NCI-H1694 (cell line): ENCODE data around the gene KCTD8.

Source experiments
- DNase-seq: peaks from one replicate; lab custom pipeline; 2025; lab: John Stamatoyannopoulos, UW

The KCTD8 gene

DNA sequence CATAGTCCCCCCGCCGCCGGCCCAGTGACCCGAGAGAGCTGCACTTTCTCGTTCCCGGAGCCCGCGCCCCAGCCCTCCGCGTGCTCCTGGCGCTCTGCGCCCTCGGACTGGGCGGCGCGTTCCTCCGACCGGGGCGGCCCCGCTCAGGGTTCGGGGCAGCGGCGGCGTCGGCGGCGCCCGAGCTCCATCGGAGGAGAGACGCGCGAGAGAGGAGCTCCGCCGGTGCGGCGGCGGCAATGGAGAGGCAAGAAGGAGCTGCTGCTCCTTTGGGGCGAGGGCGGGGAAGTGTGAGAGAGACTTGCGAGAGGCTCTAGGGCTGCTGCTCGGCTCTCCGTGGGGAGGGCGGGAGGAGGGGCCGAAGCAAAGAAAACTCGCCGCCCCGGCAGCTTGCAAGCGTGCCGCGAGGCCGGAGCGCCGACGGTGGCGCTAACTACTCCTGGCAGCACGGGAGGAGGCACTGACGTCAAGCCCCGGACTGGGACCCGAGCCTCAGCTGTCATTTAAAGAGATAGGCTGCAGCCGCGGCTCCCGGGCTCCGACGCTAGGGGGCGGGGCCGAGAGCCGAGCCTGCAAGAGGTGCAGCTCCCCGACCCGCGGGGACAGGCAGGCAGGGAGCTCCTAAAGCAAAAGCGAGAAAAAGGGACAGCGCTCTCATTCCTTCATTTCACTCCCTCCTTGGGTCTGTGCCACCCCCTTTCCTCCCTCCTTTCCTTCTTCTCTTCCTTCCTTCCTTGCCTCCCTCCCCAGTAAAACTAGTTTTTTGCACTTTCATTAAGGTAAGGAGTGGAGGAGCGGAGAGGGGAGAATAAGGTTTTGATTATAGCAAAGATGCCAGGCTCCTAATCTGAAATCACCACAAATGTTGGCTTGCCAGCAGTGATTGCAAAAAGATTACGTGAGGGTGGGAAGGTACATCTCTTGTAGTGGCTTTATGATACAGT lies at the start of gene KCTD8:
KCTD8 (minus strand) TSS at position 289 of the 941 bp plus-strand sequence.
- DNase-seq: peak; percentile 75

DNA sequence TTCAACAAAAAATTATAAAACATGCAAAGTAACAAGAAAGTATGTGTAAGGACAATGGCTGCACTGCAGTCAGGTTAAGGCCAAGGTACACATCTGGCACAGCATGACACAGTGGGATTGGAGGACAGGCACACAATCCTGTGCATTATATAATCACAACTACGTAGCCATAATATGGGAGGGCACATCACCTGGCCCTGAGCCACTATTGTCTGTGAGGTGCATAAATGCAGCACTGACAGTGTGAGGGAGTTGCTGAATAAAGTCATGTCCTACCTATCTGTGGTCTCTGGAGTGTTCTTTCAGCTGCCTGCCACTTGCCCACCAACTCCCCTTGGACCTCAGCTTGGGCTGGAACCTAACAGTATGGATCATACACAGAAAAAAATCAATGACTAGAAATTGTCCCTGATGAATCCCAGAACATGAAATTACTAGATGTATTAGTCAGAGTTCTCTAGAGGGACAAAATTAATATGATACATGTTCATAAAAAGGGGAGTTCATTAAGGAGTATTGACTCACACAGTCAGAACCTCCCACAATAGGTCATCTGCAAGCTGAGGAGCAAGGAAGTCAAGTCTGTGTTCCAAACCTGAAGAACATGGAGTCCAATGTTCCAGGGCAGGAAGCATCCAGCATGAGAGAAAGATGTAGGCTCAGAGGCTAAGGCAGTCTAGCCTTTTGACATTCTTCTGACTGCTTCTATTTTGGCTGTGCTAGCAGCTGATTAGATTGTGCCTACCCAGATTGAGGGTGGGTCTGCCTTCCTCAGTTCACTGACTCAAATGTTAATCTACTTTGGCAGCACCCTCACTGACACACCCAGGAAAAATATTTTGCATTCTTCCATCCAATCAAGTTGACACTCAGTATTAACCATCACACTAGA lies 46.4 kb upstream of the KCTD8 start:
- DNase-seq: no peak

DNA sequence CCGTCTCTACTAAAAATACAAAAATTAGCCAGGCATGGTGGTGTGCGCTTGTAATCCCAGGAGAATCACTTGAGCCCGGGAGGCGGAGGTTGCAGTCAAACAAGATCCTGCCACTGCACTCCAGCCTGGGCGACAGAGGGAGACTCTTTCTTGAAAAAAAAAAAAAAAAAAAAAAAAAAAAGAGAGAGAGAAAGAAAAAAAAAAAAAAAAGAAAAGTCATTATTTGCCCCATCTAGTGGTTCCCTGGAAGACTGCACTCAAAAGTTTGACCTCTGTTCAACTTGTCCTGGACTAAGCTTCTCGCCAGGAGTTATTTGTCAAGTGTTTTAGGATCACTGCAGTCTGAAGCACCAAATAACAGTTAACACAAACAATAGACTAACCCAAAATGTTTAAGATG lies 45.3 kb upstream of the KCTD8 start:
- DNase-seq: peak; percentile 1

DNA sequence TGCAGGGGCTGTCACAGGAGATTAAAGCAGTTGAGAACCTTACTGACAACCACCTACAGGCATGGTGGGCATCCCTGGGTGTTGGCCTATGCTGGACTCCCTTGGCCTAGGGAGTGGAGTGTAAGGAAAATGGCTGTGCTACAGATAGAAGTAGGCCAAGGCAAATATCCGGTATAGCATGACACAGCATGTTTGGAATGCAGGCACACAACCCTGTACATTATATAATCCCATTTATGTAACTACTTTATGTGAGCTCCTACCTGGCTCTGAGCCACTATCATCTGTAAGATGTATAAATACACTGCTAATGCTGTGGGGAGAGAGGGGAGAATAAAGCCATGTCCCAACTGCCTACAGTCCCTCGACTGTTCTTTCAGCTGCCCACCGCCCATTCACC lies 38.7 kb upstream of the KCTD8 start:
- no peak for DNase-seq

DNA sequence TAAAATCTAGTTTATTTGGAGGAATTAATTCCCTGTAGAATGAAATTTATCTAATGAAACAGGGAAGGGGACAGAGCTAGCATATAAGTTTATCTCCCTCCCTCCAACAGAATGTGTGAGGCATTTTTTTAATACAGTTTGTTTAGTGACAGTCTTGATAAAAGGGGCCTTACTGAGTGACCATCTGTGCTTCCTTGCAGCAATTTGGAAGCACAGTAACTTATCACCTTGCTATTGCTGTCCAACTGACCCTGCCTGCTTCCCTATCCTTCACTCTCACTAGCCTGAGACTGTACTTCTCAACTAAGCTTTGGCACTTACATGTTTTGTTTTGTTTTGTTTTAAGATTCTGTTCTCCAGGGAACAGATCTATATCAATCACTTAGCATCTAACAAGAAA lies 31.1 kb upstream of the KCTD8 start:
- DNase-seq: no peak

DNA sequence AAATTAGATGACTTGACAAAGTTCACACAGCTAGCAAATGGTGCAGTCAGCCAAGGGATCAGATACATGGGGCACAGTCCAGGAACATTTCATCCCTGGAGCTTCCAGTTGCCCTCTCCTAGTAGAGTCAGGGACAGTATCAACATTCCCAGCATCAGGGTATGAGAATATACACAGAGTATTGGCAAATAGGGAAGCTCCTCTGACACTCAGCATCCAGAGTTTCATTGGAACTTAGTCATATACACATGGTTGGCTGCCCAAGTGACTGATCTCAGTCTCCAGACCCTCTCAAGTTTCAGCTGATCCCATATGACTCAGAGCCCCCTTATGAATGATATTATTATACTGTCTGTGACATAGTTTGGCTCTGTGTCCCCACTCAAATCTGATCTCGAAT lies 13.7 kb upstream of the KCTD8 start:
- no peak for DNase-seq

DNA sequence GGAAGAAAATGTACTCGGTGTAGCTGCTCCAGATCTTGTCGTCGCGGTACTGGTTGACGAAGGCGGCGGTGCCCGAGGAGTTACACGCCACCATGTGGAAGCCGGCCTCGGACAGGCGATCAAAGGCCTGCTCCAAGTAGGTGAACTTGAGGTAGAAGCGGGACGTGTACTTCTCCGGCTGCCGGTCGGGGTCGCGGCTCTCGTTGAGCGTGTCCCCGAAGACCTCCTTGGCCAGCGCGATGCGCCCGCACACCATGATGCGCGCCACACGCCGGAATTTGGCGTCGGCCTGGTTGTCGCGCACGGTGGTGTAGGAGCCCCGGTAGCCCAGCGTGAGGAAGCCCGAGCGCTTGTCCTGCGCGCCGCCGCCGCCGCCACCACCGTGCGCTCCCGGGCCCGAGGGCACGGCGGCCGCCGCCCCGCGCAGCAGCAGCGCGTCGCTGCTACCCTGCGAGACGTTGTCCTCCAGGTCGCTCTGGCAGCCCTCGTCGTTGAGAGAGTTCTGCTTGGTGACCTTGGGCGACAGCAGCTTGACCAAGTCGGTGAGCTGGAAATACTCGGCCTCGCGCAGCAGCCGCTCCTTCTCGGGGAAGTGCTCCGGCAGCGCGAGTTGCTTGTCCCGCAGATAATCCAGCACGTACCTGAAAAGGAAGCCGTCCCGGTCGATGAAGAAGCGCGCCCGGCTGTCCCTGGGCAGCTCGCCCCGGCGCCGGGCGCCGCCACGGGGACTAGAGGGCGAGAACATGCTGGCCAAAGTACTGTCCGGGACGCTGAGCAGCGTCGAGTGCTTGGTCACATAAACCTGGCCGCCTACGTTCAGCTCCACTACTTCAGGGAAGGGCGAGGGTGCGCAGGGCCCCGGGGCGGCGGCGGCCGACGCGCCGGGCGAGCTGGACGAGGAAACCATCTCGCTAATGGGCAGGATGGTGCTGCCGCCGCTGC lies 775 bp downstream of the KCTD8 start:
- no peak for DNase-seq

DNA sequence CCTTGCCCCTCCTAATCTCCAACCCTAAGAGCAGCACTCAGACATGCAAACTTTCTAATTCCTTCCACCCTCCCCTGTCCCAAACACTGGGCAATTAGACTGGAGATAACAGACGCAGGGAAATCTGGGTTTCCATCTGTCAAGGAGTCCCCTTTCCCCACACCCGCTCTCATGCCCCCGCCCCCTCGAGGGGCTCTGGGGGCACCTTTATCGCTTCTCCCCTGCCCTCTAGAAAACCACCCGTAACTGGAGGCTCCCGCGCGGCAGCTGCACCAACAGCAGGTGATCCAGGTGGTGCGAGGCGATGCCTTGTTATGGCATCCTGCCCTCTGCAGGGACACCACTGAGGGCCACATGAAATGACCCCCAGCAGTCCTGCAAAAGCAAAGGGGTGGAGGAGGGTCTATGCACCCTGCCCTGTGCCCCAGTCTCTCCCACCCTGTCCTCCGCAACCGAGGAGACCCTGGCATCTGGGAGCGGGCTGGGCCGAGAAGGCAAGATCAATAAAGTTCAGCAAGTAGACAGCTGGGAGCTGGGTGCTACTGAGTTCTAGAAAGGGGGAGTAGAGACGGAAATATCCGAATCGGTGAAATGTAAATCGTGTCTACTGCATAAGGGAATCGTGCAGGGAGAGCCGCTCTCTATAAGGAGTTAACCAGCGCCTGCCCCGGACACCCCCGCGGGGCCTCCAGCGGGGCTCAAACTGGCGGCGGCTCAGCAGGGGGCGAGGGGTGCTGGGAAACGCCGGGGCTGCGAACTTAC lies 1.6 kb downstream of the KCTD8 start:
- DNase-seq: no peak

DNA sequence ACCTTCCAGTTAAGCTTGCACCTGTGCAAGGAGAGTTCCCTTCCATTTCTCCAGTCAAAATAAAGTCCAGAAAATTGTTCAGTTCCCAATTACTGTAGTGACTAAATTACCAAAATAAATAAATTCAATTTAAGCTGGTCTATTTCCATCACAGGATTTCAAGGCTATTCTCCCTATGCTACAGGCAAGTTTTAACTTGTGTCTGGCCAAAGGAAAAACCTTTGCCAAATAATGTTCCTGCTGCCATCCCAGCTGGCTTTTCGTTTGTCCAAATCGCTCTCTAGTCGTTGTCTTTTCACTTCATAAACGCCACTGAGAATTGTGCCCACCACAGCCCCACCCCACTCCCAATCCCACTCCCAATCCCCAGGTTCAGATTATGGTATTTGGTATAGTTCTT lies 2.4 kb downstream of the KCTD8 start:
- no peak for DNase-seq

DNA sequence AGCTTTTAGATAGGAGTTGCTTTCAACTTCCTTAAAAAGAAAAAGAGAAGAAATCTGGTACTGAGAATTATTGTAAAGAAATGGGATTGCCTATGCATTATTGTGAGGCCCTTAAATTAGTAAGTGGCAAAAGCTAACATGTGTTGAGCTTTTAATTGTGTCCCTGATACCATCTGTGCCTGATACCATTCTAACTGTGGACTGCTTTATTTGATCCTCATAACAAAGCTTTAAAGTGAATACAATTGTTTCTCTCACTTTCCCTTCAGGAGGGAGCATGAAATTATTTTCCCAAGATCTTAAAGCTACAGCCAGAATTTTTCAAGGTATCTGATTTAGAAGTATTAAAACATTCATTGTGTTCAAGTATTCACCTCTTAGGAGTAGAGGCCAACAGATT lies 9.9 kb downstream of the KCTD8 start:
- DNase-seq: no peak

DNA sequence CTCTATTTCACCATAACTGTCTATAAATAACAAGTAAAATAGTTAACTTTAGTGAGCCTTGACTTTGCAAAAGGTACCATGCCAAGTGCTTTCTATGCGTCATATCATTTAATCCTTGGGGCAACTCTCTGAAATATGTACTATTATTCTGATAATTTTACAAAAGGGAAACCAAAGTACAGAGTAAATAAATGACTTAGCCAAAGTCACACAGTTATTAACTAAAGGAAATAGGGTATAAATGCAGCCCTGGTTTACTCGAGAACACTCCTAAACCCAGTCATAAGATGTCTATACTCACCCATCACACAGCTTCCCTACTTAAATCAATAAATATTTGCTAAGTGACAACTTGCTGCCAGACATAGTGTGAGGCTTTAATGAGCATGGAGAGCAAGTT lies 14.4 kb downstream of the KCTD8 start:
- no peak for DNase-seq

DNA sequence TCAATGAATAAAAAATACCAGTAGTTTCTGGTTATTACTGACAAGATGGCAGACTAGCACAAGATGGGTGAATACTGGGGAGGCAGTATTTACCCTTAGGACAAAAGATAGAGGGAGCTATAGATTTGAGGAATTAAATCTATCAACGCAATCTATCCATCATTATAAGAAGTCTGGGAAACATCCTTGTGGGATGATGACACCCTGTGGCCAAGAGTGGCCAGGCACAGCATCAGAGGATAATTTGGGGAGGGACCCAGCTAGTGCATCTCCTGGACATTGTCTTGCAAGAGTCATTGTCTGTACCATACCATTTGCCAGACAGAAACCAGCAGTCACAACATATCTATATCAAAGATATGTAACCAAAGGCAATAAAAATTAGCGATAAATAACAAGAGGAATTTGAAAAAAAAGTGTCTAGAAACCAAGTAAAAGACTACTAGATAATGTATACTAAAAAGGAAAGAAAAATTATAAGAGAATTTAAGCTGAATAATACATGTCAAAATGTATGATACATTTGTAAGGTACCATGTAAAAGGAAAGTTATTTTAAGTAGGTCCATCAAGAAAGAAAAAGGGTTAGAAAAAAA lies 22.9 kb downstream of the KCTD8 start:
- DNase-seq: no peak

DNA sequence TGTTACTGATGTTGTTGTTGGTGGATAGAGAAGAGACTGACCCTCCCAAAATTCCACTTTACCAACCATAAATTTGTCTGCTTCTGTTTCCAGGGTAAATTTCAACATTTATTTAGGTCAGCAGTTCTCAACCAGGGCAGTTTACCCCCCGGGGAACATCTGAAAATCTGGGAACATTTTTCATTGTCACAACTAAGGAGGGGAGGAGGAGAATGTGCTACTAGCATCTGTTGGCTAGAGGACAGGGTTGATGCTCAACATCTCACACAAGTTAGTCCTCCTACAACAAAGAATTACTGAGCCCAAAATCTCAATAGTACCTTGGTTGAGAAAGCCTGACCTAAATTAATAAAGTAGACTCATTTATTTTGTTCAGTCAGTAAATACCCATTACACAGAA lies 25.7 kb downstream of the KCTD8 start:
- DNase-seq: no peak

DNA sequence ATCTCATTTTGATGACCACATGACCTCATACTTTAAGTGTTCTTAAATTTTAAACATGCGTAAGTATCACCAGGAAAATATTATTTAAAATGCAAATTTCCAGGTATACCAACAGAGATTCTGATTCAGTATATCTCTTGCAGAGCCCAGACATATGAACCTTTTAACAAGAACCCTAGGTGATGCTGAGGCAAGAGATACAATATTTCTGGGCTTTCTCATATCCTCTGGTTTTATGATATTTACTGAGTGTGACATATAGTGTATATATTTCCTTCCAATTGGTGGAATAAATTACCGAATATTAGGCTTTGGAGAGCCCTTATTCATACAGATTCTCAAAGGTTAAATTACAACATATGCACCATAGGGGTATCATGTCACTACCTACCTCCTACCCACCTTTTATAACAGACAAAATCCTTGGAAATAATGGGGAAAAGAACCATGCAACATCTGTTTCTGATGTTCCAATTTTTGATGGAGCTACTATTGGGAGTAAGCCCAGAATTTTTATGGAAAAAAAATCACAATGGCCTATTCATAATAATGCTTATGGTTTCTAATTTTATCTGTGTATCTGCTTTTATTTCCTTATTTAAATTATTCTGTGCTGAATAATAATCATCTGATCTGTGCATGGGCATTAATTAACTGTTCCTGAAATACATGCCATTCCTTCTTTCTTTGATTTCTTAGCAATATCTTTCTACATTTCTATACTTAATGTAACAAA lies 27.1 kb downstream of the KCTD8 start:
- no peak for DNase-seq

DNA sequence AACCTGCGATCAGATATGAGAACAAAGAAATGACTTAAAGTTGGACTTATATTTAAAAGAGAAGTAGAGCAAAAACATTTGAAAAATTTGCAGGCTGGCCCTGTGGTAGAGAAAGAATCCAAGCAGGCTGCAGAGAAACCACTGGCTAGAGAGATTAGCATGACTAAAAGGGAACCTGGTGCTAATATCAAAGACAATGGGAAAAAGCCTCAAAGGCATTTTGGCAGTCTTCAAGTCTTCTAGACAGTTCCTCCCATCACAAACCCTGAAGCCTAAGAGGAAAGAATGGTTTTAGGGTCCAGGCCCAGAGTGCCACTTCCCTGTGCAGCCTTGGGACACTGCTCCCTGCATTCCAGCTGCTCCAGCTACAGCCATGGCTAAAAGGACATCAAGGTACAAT lies 33.4 kb downstream of the KCTD8 start:
- DNase-seq: no peak

DNA sequence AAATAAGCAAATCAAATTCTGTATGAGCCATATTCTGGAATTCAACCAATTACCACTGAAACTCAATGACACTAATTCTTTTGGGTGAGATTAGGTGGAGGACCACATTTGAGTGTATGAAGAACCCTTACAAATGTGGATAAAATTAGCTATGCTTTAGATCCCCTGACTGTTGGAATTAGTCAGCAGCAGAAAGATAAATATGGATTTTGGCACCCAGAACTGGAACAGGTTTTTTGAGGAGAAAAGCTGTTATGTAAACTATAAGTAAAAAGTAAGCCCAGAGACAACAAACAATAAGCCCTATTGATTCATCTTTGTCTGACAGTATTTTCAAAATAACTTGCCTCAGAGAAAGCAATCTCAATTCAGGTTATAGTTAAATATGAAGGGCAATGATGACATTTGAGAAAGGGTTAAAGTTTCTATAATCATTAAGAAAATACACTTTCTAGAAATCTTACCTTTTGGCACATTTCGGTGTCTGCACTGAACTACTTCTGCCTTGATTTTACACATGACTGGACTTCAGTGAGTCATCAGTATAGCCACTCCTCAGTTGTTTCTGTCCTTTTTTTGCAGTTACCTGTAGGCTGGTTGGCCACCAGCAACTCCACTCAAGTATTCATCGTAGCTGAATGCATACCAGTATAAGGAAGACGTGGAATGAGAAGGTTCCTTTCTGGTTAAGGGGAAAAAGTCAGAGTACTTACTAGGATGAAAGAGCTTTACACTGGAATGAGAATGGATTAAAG lies 80.0 kb downstream of the KCTD8 start:
- no peak for DNase-seq

DNA sequence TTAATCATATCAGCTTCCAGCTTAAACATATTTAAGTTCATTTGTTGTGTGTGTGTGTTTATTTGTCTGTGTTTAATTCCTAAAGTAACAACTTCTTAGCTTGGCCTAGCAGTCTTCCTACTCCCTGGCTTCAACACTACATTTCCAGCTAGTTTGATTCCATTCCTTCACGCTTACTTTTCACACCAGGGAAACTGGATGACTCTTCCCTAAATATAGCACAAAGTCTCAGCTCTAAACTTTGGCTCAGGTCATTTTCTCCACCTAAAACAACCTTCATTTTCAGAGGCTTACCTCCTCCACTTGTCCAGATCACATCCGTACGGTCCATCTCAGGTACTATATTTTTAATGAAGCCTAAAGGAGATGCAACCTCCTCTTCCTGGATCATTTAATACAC lies 94.4 kb downstream of the KCTD8 start:
- no peak for DNase-seq

DNA sequence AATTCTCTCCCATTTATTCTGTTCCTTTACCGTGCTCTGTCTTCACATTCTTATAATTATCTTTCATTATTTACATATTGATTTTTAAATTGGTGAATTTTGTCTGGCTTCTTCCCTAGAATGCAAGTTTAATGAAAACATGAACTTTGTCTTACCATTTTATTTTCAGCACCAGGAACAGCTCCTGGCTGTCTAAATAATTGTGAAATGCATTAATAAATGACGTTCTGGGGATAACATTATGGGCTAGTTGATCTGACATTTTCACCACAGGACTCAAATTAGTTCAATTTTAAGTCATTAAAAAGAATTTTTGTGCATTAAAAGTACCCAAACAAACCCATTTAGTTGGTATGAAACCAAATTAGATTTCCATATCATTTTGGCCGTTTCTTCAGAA lies 97.5 kb downstream of the KCTD8 start:
- no peak for DNase-seq

DNA sequence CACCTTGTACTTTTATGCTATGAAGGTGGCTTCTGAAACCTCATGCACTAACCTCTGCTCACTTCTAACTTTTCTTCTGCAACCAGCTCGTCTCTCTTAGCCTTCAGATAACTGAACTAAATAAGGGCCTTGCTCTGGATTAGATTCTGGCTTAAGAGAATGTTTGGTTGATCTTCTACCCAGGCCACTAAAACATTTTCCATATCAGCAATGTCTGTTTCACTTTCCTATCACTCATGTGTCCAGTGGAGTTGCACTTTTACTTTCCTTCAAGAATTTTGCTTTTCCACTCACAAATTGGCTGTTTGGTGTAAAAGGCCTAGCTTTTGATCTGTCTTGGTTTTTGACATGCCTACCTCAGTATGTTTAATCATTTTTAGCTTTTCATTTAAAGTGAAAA lies 105.8 kb downstream of the KCTD8 start:
- no peak for DNase-seq
